ENCODE measurements around the gene MAP1B. TPM values are rescaled to one million over a fixed set of nuclear protein-coding genes. Genes with fewer than 3 reads are reported as not detected.

MAP1B gene
- 40.0 and 59.2 TPM in 2 replicates for total RNA-seq (2011; cell fraction: chromatin; rRNA removed; ENCODE audit: low replicate concordance)
- total RNA-seq (2011; cell fraction: nucleolus; rRNA removed) = 29.5 and 48.0 TPM in 2 replicates
- total RNA-seq (2011; cell fraction: nucleoplasm; rRNA removed) = 40.7 and 44.0 TPM in 2 replicates
- total RNA-seq (2014; rRNA removed) (17.3 and 23.7 TPM in 2 replicates), total RNA-seq (2014; rRNA removed; fragmentation: Illumina TruSeq; extraction: Trizol) (26.4 and 28.7 TPM in 2 replicates), total RNA-seq (2015; rRNA removed; fragmentation: Illumina TruSeq; extraction: Trizol) (15.4 and 17.5 TPM in 2 replicates), total RNA-seq (2021) (61.4 and 66.1 TPM in 2 replicates), polyA plus RNA-seq (2011; rRNA removed) (5.2 and 8.0 TPM in 2 replicates), polyA plus RNA-seq (2014; fragmentation: Illumina TruSeq; extraction: Trizol) (22.5 and 24.4 TPM in 2 replicates), polyA plus RNA-seq (2014; fragmentation: Nextera tagmentation; extraction: Ambion mirVana) (10 to 100 TPM in 1 of 2 experiments, 1 to 10 TPM in 1; 9.9 to 30.1 TPM), polyA plus RNA-seq (2014; rRNA removed) (12.5 and 12.9 TPM in 2 replicates), polyA minus RNA-seq (2011; rRNA and poly(A)+ RNA removed) (18.9 and 28.9 TPM in 2 replicates), Bru-seq, nascent RNA (percentile 83 among the genes with signal in this experiment), BruChase-seq, experiment 1, labeled RNA remaining after a 2-hour chase (percentile 93 among the genes with signal in this experiment), BruChase-seq, experiment 2, labeled RNA remaining after a 6-hour chase (percentile 93 among the genes with signal in this experiment)
- 9.8 and 14.0 TPM in 2 replicates for polyA plus RNA-seq (2011; cell fraction: cytosol; rRNA removed)
- polyA plus RNA-seq (2011; cell fraction: nucleus; rRNA removed) = 7.7 and 8.0 TPM in 2 replicates
- 10.2 and 16.8 TPM in 2 replicates for polyA plus RNA-seq (2012)
- 13.7 and 23.6 TPM in 2 replicates for polyA minus RNA-seq (2011; cell fraction: cytosol; rRNA and poly(A)+ RNA removed)
- polyA minus RNA-seq (2011; cell fraction: nucleus; rRNA and poly(A)+ RNA removed) = 18.7 and 26.7 TPM in 2 replicates
- long read RNA-seq, experiment 1, partial matches to known transcripts = 120 of 151 reads
- long read RNA-seq, experiment 1, other reads (novel, unspliced or antisense) = 31 of 151 reads
- long read RNA-seq, experiment 2, partial matches to known transcripts = 0 of 8 reads
- long read RNA-seq, experiment 2, other reads (novel, unspliced or antisense) = 8 of 8 reads
- long read RNA-seq, experiment 3, partial matches to known transcripts = 30 of 43 reads
- long read RNA-seq, experiment 3, other reads (novel, unspliced or antisense) = 13 of 43 reads

DNA sequence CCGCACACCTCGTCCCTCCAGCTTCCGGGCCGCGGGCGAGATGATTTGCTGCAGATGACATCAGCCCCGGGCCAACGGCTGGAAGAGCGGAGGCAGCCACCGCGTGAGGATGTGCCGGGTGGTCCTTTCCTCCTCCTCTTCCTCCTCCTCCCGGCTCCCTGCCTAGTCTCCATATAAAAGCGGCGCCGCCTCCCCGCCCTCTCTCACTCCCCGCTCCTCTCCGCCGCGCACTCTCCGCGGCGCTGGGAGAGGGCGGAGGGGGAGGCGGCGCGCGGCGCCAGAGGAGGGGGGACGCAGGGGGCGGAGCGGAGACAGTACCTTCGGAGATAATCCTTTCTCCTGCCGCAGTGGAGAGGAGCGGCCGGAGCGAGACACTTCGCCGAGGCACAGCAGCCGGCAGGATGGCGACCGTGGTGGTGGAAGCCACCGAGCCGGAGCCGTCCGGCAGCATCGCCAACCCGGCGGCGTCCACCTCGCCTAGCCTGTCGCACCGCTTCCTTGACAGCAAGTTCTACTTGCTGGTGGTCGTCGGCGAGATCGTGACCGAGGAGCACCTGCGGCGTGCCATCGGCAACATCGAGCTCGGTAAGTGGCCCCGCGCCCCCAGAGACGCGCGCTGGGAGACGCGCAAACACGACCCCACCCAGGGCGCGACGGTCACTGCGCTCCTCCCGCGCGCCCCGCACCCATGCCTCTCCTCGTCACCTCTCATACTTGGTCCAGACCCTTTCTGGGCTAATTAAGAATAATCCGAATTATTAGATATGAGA, at the start of gene MAP1B:
TSS of gene MAP1B (plus strand) at position 345 of the 770 bp plus-strand sequence. CDS start at position 402, 57 bp downstream.
- H3K9ac ChIP-seq (ENCODE audit: insufficient read depth in 1 of 2, low read depth in 2 of 2, low read length in 2 of 2) = peak within 1 kb of the TSS; percentile 86 to 94
- ATAC-seq = peak; percentile 86
- CTCF ChIA-PET (ENCODE audit: low intra/inter-chr PET ratio) = no interaction called here
- TF ChIP-seq ERF (CRISPR knock-in tag; IDR thresholded peaks at IDR 0.05) (no peak), NFE2L1 (tag; IDR thresholded peaks at IDR 0.05; ENCODE audit: borderline replicate concordance, low read depth) (no peak), PHF20 (IDR thresholded peaks at IDR 0.05; ENCODE audit: partially characterized antibody) (no peak), KAT2B (IDR thresholded peaks at IDR 0.05; ENCODE audit: low read depth, low read length) (no peak), MAFF (IDR thresholded peaks at IDR 0.05; ENCODE audit: low read length) (no peak), ZEB2 (IDR thresholded peaks at IDR 0.05) (no peak), GTF2F1 (IDR thresholded peaks at IDR 0.05; ENCODE audit: low read depth, low read length) (no peak), RBM17 (IDR thresholded peaks at IDR 0.05; ENCODE audit: borderline replicate concordance, low read depth, low read length) (no peak), CBX5 (IDR thresholded peaks at IDR 0.05; ENCODE audit: borderline replicate concordance, low read depth) (no peak), PHF8 (IDR thresholded peaks at IDR 0.05; ENCODE audit: borderline replicate concordance, low read length) (peak; percentile 79; the same call in 1 of the 2 replicates), ZNF551 (CRISPR knock-in tag; IDR thresholded peaks at IDR 0.05) (no peak)
- TF ChIP-seq, protein P1, sequence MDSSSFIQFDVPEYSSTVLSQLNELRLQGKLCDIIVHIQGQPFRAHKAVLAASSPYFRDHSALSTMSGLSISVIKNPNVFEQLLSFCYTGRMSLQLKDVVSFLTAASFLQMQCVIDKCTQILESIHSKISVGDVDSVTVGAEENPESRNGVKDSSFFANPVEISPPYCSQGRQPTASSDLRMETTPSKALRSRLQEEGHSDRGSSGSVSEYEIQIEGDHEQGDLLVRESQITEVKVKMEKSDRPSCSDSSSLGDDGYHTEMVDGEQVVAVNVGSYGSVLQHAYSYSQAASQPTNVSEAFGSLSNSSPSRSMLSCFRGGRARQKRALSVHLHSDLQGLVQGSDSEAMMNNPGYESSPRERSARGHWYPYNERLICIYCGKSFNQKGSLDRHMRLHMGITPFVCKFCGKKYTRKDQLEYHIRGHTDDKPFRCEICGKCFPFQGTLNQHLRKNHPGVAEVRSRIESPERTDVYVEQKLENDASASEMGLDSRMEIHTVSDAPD (CRISPR knock-in tag; IDR thresholded peaks at IDR 0.05) = no peak
- TF ChIP-seq, protein P2, sequence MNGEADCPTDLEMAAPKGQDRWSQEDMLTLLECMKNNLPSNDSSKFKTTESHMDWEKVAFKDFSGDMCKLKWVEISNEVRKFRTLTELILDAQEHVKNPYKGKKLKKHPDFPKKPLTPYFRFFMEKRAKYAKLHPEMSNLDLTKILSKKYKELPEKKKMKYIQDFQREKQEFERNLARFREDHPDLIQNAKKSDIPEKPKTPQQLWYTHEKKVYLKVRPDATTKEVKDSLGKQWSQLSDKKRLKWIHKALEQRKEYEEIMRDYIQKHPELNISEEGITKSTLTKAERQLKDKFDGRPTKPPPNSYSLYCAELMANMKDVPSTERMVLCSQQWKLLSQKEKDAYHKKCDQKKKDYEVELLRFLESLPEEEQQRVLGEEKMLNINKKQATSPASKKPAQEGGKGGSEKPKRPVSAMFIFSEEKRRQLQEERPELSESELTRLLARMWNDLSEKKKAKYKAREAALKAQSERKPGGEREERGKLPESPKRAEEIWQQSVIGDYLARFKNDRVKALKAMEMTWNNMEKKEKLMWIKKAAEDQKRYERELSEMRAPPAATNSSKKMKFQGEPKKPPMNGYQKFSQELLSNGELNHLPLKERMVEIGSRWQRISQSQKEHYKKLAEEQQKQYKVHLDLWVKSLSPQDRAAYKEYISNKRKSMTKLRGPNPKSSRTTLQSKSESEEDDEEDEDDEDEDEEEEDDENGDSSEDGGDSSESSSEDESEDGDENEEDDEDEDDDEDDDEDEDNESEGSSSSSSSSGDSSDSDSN (IDR thresholded peaks at IDR 0.05; ENCODE audit: borderline replicate concordance in 1 of 2, low read depth in 2 of 2, low read length in 2 of 2) = peak in 1 of 2 experiments; percentile 21; a peak in 2 of 4 replicates

More for the DNA sequence above, at the start of gene MAP1B:
- 0% methylated on average over 45 of the region's 82 CpGs for WGBS (ENCODE audit: insufficient coverage, low coverage, missing lambda C conversion rate)
- Histone ChIP-seq H3K79me2 (ENCODE audit: control insufficient read depth, insufficient read depth, low read length) (peaks cover 49% of the 10 kb centered on the region), H3K4me2 (ENCODE audit: insufficient read depth, low read length) (peak within 1 kb of the TSS; percentile 89), H3K4me3 (peak within 1 kb of the TSS; percentile 66), H3K9me1 (ENCODE audit: control insufficient read depth, insufficient read depth, low read length) (peaks cover 3% of the 10 kb centered on the region), H3K27ac (ENCODE audit: extremely low read depth, low read depth, low read length) (peak within 1 kb of the TSS; percentile 86), H3K27me3 (ENCODE audit: control insufficient read depth in 2 of 2, insufficient read depth in 2 of 2, low read length in 2 of 2) (no peaks in the 10 kb centered on the region), H3K9me3 (replicated peaks; ENCODE audit: control insufficient read depth, insufficient read depth, low read depth, low read length) (no peaks in the 10 kb centered on the region), H3K4me1 (replicated peaks in 1 of 2; ENCODE audit: control insufficient read depth in 2 of 2, insufficient read depth in 2 of 2, low read length in 2 of 2) (peaks cover 18 to 30% of the 10 kb centered on the region in 2 experiments), H2AFZ (ENCODE audit: low read depth, low read length) (peak within 1 kb of the TSS; percentile 94), H3K36me3 (ENCODE audit: control insufficient read depth, insufficient read depth, low read length) (peaks cover 11% of the 10 kb centered on the region), H4K20me1 (replicated peaks; ENCODE audit: control insufficient read depth, insufficient read depth, low read length) (peaks cover 14% of the 10 kb centered on the region; the same call in 1 of the 2 replicates)
- in situ Hi-C loops (cut with MboI) (no loop called here), intact Hi-C loops (cut with micrococcal nuclease) (no loop called here)
- FAIRE-seq (no peak), DNase-seq (ENCODE audit: extremely low read depth in 1 of 4, low spot score in 3 of 4) (peak; percentile 74 to 84 (median 78))
- TSS peak; percentile 30 for BruUV-seq (replicated peaks)
- POLR2A ChIA-PET = interaction anchor here (0.5 to 5.1 kb wide), 14 partner anchors 9 to 431 kb away, joined by 3 to 31 read pairs (median 4); no protein-coding TSS in a partner anchor

Measured in K562 (cell line).